GM12874 (cell line): Measurements from ENCODE around the gene HEYL.

Source experiments
- TF ChIP-seq, protein P1 (sequence below): IDR thresholded peaks from 2 replicates; pipeline ENCODE4 v1.5.1; 2011; ENCODE audit warnings: low read depth, mild to moderate bottlenecking, control low read depth, low read length, moderate library complexity; ENCODE audit not compliant: insufficient read depth

The HEYL gene

DNA sequence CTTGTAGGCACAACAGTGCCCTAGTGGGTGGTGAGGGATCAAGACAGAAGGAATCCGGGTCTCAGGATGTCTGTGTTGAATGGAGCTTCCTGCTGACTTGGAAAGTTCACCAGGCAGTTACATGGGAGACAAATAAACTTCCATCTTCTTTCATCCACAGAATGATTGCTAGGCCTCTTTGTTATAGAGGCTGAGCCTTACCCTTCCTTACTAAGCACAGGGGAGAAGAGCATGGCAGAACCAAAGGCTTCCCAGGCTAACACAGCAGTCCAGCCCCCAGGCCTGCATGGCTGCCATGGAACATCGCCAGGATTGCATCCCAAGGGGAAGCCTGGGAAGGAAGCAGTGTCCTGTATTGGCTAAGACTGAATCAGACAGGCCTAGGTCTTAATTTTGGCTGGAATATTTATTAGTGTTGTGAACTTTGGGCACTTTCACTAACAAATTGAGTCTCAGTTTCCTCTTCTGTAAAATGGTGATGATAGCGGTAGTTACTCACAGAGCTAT is 18.7 kb downstream of the HEYL start:
- TF ChIP-seq, protein P1, sequence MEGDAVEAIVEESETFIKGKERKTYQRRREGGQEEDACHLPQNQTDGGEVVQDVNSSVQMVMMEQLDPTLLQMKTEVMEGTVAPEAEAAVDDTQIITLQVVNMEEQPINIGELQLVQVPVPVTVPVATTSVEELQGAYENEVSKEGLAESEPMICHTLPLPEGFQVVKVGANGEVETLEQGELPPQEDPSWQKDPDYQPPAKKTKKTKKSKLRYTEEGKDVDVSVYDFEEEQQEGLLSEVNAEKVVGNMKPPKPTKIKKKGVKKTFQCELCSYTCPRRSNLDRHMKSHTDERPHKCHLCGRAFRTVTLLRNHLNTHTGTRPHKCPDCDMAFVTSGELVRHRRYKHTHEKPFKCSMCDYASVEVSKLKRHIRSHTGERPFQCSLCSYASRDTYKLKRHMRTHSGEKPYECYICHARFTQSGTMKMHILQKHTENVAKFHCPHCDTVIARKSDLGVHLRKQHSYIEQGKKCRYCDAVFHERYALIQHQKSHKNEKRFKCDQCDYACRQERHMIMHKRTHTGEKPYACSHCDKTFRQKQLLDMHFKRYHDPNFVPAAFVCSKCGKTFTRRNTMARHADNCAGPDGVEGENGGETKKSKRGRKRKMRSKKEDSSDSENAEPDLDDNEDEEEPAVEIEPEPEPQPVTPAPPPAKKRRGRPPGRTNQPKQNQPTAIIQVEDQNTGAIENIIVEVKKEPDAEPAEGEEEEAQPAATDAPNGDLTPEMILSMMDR = no peak

DNA sequence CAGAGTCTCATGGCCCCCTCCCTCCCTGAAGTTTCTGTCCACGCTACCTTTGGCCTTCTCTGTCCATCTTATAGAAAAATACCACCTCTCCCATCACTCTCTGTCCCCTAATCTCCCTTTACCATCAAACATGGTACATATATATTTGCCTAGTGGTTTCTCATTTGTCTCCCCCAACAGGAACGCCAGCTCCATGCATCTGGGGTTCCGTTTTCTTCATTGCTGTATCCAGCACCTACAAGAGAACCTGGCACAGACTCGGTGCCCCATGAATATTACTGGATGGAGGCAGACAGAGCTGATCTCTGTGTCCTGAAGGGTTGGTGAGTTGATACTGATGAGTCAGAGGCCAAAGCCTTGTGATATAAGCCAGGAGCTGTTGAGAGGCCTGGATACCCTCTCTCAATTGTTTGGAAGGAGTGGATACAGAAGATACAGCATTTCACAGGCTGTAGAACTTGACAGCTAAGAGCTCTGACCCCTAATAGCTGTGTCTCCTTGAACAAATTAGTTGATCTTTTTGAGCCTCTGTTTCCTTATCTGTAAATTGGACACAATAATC is 21.9 kb downstream of the HEYL start:
- TF ChIP-seq, protein P1 = no peak

DNA sequence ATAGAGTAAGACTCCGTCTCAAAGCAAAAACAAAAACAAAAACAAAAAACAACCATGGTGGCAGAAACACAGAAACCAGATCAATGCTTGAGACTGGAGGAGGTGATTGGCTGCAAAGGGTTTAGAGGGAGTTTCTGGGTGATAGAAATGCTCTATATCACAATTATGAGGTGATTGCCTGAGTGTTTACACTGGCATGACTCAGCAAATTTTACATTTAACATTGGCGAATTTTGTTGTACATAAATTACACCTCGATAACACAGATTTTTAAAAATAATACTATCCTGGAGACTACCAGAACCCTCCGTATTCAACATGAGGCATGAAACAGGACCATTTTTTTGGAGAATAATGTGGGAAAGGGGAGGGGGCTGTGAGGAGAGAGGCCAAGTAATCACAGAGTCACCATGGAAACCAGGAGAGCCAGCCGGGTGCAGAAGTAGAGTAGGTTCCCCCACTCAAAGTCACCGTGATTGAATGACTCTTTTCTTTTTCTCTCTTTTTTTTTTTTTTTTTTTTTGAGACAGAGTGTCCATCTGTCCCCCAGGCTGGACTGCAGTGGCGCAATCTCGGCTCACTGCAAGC is 24.3 kb downstream of the HEYL start:
- TF ChIP-seq, protein P1 = no peak

DNA sequence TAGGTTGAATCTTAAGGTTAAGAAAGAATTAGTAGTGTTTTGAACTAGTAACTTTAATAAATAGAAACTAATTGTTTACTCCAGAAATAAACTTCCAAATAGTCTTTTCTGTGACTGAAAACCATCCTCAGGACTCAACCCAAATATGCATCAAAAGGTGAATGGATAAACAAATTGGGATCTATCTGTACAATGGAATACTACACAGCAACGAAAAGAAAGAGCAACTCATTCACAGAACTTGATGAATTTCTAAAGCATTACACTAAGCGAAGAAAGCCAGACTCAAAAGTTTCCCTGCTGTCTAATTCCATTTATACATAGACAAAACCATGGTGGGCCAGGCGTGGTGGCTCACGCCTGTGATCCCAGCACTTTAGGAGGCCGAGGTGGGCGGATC is 25.0 kb downstream of the HEYL start:
- TF ChIP-seq, protein P1 = no peak

DNA sequence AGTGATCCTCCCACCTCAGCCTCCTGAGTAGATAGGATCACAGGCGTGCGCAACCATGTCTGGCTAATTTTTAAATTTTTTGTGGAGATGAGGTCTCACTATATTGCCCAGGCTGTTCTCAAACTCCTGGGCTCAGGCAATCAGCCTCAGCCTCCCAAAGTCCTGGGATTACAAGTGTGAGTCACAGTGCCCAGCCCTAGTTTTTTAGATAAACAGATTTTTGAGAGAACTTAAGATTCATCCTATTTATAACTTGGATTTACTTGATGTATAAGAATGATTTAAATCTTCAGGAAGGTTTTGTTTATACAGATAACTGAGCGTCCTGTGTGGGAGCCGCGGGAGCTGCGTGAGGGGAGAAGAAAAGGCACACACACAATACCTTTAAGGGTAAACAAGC is 26.2 kb downstream of the HEYL start:
- TF ChIP-seq, protein P1 = no peak

DNA sequence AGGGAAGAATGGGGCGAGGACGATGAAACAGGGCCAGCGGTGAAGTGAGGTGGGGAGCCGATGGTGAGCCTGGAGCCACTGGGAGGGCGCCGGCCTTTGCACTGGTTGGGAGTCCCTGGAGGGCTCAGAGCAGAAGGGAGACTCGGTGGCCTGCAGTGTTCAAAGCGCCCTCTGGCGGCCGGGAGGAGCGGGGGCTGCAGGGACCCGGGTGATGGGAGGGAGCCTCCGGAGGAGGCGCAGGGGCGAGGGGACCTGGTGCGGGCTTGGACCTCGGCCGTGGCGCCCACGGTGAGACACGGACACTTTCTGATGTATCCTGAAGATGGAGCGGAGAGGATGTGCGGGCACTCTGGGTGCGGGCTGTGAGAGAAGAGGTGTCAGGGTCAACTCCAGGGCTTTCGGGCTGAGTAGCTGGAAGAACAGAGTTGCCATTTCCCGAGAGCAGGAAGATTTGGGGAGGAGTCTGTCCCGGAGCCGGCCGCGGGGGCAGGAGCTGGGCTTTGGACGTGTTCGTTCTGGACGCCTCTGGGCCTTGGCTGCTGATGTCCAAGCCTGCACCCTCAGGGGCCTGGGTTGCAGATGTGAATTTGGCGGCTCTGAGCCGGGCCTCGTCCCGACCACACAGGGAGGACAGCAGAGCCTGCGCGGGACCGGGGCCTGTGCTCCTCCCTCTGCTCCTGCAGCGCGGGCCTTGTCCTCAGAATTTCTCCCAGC is 29.7 kb downstream of the HEYL start:
- TF ChIP-seq, protein P1 = peak; percentile 86

DNA sequence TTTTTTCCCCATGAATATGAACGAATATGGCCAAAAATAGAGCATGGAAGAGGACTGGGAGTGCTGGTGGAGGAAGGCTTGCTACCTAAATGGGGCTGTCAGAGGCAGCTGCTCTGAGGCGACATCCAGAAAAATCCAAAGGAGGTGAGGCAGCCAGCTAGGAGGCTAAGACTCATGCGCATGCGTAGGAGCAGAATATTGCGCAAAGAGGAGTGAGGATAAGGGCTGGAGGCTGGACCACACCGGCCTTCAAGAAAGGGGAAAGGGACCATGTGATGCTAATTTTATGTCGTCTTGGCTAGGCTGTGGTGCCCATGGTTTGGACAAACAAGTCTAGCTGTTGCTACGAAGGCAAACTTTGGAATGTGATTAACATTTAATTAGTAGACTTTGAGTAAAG is 30.5 kb downstream of the HEYL start:
- TF ChIP-seq, protein P1 = no peak
